GM12874 (cell line): Measurements from ENCODE around the gene SETBP1.
A peak's percentile ranks its signal among the peaks of the same experiment; 100 is the strongest.

ENCODE experiments used
- TF ChIP-seq, protein P1 (sequence below): IDR thresholded peaks from 2 replicates; pipeline ENCODE4 v1.5.1; 2011; ENCODE audit warnings: low read depth, mild to moderate bottlenecking, control low read depth, low read length, moderate library complexity; ENCODE audit not compliant: insufficient read depth

SETBP1 gene

GRCh38 chr18:45023519-45023918, 342.8 kb downstream of the SETBP1 start:
- TF ChIP-seq, protein P1, sequence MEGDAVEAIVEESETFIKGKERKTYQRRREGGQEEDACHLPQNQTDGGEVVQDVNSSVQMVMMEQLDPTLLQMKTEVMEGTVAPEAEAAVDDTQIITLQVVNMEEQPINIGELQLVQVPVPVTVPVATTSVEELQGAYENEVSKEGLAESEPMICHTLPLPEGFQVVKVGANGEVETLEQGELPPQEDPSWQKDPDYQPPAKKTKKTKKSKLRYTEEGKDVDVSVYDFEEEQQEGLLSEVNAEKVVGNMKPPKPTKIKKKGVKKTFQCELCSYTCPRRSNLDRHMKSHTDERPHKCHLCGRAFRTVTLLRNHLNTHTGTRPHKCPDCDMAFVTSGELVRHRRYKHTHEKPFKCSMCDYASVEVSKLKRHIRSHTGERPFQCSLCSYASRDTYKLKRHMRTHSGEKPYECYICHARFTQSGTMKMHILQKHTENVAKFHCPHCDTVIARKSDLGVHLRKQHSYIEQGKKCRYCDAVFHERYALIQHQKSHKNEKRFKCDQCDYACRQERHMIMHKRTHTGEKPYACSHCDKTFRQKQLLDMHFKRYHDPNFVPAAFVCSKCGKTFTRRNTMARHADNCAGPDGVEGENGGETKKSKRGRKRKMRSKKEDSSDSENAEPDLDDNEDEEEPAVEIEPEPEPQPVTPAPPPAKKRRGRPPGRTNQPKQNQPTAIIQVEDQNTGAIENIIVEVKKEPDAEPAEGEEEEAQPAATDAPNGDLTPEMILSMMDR, result no peak

GRCh38 chr18:45024357-45025088, 343.8 kb downstream of the SETBP1 start:
- TF ChIP-seq, protein P1, result peak; percentile 16; the same call in 1 of the 2 replicates

DNA sequence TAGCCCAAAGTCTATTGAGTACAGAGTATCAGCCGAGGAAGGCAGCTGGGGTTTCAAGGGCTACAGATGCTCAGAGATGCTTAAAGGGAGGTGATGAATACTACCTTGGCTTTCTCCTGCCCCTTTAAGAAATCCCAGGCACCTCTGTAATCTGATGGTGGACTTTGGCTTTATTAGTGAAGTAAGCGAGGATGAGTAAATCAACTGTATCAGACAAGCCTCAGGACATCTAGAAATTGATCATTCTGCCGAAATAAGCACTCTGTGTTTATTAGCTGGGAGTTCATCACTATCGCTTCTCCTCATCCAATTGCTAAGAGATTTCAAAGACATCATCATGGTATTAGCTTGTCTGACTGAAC, 344.4 kb downstream of the SETBP1 start:
- TF ChIP-seq, protein P1, result no peak

DNA sequence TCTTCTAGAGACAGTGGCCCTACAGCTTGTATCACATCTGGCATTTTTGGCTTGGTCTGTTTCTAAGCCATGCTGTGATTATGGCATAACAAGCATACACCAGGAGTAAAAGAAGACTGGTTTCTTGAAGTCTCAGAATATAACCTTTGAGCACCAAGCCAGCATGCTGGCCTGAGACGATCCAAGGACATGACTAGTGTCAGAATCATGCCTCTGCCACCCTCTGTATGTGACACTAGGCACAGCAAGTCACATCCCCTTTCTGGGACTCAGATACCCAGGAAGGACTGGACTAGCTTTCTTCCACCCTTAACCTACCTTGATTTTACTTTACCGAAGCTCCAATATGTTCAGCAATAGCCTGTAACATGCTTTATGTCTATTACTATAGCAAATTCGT, 345.5 kb downstream of the SETBP1 start:
- TF ChIP-seq, protein P1, result no peak

DNA sequence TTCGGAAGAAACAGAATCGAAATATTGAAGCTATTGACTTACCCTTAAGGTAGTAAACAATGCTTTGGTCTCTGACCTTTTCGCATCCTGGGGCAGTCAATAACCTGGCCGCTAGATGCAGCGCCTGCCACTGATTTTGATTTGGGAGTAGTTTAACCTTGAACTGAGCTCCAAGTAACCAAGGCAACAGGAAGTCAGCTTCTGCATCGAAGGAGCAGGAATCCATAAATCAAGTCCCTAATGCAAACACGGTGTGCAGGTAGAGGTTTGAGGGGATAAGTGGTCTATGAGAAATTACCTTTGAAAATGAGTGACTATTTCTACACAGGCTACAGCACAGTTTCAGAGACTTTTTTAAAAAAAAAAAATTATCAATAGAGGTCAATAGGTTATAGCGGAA, 353.5 kb downstream of the SETBP1 start:
- TF ChIP-seq, protein P1, result no peak

GRCh38 chr18:45037618-45038017, 356.9 kb downstream of the SETBP1 start:
- TF ChIP-seq, protein P1, result no peak

DNA sequence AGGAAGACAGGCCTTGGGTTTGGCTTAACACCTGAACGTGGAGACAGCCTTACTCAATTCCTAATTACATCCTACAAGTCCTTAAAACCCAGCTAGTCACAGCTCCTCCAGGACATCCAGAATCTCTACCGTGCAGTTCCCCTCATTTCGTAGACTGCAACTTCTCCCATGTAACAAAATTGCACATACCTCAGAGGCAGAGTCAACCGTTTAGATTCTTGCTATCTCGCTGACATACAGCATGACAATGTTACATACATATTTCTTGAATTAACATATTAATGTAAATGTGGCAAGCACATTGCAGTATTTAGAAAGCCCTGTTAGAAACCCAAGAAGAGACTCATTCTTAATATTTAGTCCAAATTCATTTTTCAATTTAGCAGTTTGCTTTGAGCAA, 358.7 kb downstream of the SETBP1 start:
- TF ChIP-seq, protein P1, result no peak

DNA sequence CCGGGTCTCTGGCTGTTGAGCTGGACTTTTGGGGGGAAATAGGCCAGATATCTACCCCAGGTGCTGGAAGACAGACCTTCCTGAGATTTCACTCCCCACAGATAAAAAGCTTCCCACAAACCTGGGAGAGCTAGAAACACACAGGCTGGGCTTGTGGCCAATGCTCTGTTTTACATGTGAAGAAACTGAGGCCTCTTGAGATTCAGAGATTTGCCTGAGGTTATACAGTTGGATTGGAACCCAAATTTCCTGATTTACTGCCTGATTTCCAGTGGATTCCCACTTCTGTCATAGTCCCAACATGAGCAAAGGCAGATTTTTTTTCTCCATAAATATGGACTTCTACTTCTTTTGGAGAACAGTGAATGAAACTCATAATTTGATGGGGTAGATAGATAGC, 360.2 kb downstream of the SETBP1 start:
- TF ChIP-seq, protein P1, result no peak
